ENCODE results near the gene PARD3. TPM values are rescaled to one million over a fixed set of nuclear protein-coding genes. Genes with fewer than 3 reads are reported as not detected.

Gene PARD3
- total and polyA plus RNA-seq, 5 donors = 10.5 to 40.3 (median 27.8) TPM

GRCh38 chr10:34292675-34293074 is 522.4 kb downstream of the PARD3 start:
- Histone ChIP-seq H3K4me3 (ENCODE audit: low read length) (no peak overlapping the region), H3K4me1 (ENCODE audit: control insufficient read depth, insufficient read depth, low read length) (no peaks in the 10 kb centered on the region), H3K9me3 (ENCODE audit: control insufficient read depth, low read length) (no peaks in the 10 kb centered on the region), H3K27ac (ENCODE audit: low read length) (no peak overlapping the region), H3K27me3 (ENCODE audit: control insufficient read depth, insufficient read depth) (no peaks in the 10 kb centered on the region)
- ATAC-seq = no peak
- intact Hi-C loops (cut with DNase I) = no loop called here
- no peak for DNase-seq
- 93% methylated on average over 2 of the region's 2 CpGs for WGBS

- ATAC-seq = no peak
- intact Hi-C loops (cut with DNase I) = no loop called here
- H3K9me3 ChIP-seq (ENCODE audit: control insufficient read depth, low read length) = no peaks in the 10 kb centered on the region
Measured at GRCh38 chr10:34292194-34292565, 522.9 kb downstream of the PARD3 start.

DNA sequence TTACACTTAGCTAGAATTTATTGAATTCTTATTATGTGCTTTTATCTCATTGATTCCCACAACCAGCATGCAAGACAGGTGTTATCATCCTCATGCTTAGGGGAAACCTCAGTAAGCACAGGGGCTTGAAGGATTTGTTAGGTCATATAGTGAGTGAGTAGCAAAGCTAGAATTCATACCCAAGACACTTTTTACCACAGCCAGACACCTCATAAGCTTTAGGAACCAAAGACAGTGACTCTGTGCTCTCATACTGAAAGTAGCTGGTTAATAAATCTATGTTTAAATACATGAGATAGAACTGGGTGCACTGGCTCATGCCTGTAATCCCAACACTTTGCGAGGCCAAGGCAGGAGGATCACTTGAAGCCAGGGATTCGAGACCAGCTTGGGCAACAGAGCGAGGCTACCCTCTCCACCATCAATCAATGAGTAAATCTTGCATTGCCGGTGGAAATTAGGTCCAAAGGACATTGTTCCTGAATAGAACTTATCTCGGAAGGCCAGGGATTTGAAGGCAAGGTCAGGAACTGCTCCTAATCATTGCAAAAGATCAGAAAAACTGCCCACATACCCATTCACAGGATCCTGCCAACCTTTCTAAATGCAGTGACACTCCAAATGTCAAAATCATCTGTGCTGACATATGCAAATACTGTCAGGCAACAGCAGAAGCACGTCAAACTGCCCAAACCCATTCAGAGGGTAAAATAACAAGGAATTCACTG is 523.5 kb downstream of the PARD3 start:
- DNase-seq (no peak), ATAC-seq (no peak)
- Histone ChIP-seq H3K27ac (ENCODE audit: low read length) (no peak overlapping the region), H3K9me3 (ENCODE audit: control insufficient read depth, low read length) (no peaks in the 10 kb centered on the region), H3K4me3 (ENCODE audit: low read length) (no peak overlapping the region), H3K27me3 (ENCODE audit: control insufficient read depth, insufficient read depth) (no peaks in the 10 kb centered on the region), H3K4me1 (ENCODE audit: control insufficient read depth, insufficient read depth, low read length) (no peaks in the 10 kb centered on the region)
- 74% methylated on average over 6 of the region's 6 CpGs for WGBS
- intact Hi-C loops (cut with DNase I) = no loop called here

More at GRCh38 chr10:34292194-34292565, 522.9 kb downstream of the PARD3 start:
- Histone ChIP-seq H3K27me3 (ENCODE audit: control insufficient read depth, insufficient read depth) (no peaks in the 10 kb centered on the region), H3K27ac (ENCODE audit: low read length) (no peak overlapping the region), H3K4me3 (ENCODE audit: low read length) (no peak overlapping the region), H3K4me1 (ENCODE audit: control insufficient read depth, insufficient read depth, low read length) (no peaks in the 10 kb centered on the region)
- WGBS = 55% methylated on average over 4 of the region's 4 CpGs
- DNase-seq = no peak

GRCh38 chr10:34290412-34291081 is 524.5 kb downstream of the PARD3 start:
- ATAC-seq (peak; percentile 24 to 61), DNase-seq (no peak)
- Histone ChIP-seq H3K27ac (ENCODE audit: low read length) (no peak overlapping the region), H3K27me3 (ENCODE audit: control insufficient read depth, insufficient read depth) (no peaks in the 10 kb centered on the region), H3K9me3 (ENCODE audit: control insufficient read depth, low read length) (no peaks in the 10 kb centered on the region), H3K4me1 (ENCODE audit: control insufficient read depth, insufficient read depth, low read length) (no peaks in the 10 kb centered on the region), H3K4me3 (ENCODE audit: low read length) (no peak overlapping the region)
- WGBS = 96% methylated on average over 2 of the region's 2 CpGs
- intact Hi-C loops (cut with DNase I) = no loop called here

GRCh38 chr10:34288634-34289033 is 526.5 kb downstream of the PARD3 start:
- DNase-seq (no peak), ATAC-seq (no peak)
- no peaks in the 10 kb centered on the region for H3K9me3 ChIP-seq (ENCODE audit: control insufficient read depth, low read length)
- H3K27ac ChIP-seq (ENCODE audit: low read length) = no peak overlapping the region
- H3K27me3 ChIP-seq (ENCODE audit: control insufficient read depth, insufficient read depth) = no peaks in the 10 kb centered on the region
- 86% methylated on average over 3 of the region's 3 CpGs for WGBS
- intact Hi-C loops (cut with DNase I) = no loop called here
- H3K4me1 ChIP-seq (ENCODE audit: control insufficient read depth, insufficient read depth, low read length) = no peaks in the 10 kb centered on the region
- no peak overlapping the region for H3K4me3 ChIP-seq (ENCODE audit: low read length)

- no peak for DNase-seq
Measured at GRCh38 chr10:34286136-34286739, 528.9 kb downstream of the PARD3 start.

DNA sequence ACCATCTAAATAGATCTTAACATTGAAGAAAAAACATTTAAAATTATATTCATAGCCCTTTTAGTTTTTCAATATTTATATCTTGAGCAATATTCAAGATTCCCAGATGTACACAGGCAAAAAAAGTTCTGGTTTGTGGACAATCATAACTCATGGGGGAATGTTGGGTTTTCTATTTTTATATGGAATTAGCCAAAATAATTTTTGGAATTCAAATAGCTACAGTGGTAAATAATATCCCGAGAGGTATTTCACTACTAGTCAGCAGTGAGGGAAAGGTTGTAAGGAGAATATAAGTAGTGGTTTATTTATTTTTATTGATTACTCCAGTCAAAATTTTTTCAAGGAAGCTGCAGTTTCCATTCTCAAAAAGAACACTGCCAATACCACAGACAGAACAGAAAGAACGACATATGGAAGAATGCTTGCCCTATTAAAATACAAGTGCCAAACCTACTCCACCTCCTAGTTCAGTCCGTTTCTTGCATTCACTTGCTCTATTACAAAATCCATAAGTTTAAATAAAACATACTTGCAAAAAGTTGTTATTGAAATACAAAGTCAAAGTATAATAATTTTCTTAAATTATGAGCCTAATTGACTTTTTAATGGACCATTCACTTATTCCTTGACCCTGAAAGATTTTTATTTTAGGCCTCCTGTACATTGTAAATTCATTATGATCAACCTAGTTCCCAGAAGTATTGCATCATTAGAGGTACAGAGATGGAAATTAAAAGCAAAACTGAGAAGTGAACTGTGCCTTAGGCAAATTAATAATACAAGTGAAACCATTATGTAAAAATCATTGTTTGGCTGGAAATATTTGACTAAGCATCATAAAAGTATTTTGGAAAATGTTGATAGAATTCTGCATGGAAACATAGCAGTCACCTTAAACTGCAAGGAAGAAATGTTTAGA is 533.2 kb downstream of the PARD3 start:
- Histone ChIP-seq H3K4me1 (ENCODE audit: control insufficient read depth, insufficient read depth, low read length) (peaks cover 2% of the 10 kb centered on the region), H3K27ac (ENCODE audit: low read length) (no peak overlapping the region), H3K4me3 (ENCODE audit: low read length) (no peak overlapping the region), H3K27me3 (ENCODE audit: control insufficient read depth, insufficient read depth) (no peaks in the 10 kb centered on the region), H3K9me3 (ENCODE audit: control insufficient read depth, low read length) (no peaks in the 10 kb centered on the region)
- ATAC-seq (no peak), DNase-seq (no peak)
- intact Hi-C loops (cut with DNase I) = no loop called here
- 90% methylated on average over 3 of the region's 3 CpGs for WGBS

More at GRCh38 chr10:34286136-34286739, 528.9 kb downstream of the PARD3 start:
- H3K9me3 ChIP-seq (ENCODE audit: control insufficient read depth, low read length) = no peaks in the 10 kb centered on the region
- peaks cover under 1% of the 10 kb centered on the region for H3K4me1 ChIP-seq (ENCODE audit: control insufficient read depth, insufficient read depth, low read length)
- no peak overlapping the region for H3K27ac ChIP-seq (ENCODE audit: low read length)
- 91% methylated on average over 3 of the region's 3 CpGs for WGBS
- no peaks in the 10 kb centered on the region for H3K27me3 ChIP-seq (ENCODE audit: control insufficient read depth, insufficient read depth)
- no peak overlapping the region for H3K4me3 ChIP-seq (ENCODE audit: low read length)
- intact Hi-C loops (cut with DNase I) = no loop called here
- ATAC-seq = no peak

DNA sequence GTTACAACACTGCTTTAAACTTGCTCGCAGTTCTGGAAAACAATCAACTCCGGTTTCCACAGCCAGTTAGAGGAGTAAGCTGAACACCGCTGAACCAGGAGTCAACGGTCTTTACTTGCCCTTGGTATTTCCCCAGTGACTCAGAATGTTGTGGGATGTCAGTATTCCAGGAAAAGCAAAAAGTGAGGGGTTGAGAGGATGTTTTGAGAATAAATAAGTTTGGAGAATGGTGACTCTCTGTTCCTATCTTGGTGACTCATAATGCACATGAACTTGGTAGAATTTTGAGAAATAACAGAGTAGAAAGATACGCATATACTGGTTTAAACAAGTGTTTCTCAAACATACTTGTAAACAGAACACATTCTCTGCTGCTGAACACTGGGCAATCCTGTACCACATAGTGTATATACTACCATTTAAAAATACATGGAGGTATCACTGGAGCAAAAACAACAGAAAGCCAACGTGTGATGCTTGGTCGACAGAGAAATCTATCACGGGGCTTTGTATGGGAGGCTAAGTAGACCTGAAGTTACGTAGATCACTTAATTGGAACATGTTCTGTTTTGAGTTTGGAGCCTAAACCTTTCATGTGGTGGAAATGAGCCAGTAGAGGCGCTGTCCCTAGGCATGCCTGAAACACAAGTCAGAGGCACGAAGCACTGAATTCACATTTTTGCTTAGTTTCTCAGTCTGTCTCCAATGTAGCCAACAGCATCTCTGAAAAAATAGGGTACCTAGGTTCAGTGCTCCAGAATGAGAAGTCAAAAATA is 534.3 kb downstream of the PARD3 start:
- H3K4me1 ChIP-seq (ENCODE audit: control insufficient read depth, insufficient read depth, low read length) = peaks cover 2% of the 10 kb centered on the region
- peak; percentile 71 to 96 for ATAC-seq
- H3K27ac ChIP-seq (ENCODE audit: low read length) = no peak overlapping the region
- 72% methylated on average over 11 of the region's 11 CpGs for WGBS
- DNase-seq = no peak
- H3K9me3 ChIP-seq (ENCODE audit: control insufficient read depth, low read length) = no peaks in the 10 kb centered on the region
- H3K27me3 ChIP-seq (ENCODE audit: control insufficient read depth, insufficient read depth) = no peaks in the 10 kb centered on the region
- H3K4me3 ChIP-seq (ENCODE audit: low read length) = no peak overlapping the region
- intact Hi-C loops (cut with DNase I) = no loop called here

- DNase-seq (no peak), ATAC-seq (no peak)
- intact Hi-C loops (cut with DNase I) = no loop called here
- no peaks in the 10 kb centered on the region for H3K4me1 ChIP-seq (ENCODE audit: control insufficient read depth, insufficient read depth, low read length)
- WGBS = 80% methylated on average over 2 of the region's 2 CpGs
- no peak overlapping the region for H3K4me3 ChIP-seq (ENCODE audit: low read length)
- H3K27me3 ChIP-seq (ENCODE audit: control insufficient read depth, insufficient read depth) = no peaks in the 10 kb centered on the region
- no peak overlapping the region for H3K27ac ChIP-seq (ENCODE audit: low read length)
- no peaks in the 10 kb centered on the region for H3K9me3 ChIP-seq (ENCODE audit: control insufficient read depth, low read length)
Measured at GRCh38 chr10:34275626-34276130, 539.4 kb downstream of the PARD3 start.

DNA sequence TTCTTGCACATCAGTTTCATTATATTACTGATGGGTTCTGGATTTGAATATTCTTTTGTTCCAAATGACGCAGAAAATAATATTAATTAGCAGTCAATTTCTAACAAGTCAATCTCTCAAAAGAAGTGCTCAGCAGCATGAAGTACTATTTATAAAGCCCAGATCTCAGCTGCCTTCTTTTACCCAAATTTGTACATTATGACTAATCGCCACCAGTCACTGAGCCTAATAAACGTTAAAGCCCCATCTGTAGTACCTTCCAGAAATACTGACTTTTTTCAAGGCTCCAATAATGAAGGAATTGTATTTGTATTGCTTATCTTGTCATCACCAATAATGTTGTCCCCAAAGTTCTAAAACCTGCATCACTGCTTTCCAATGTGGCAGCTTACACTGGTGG is 540.2 kb downstream of the PARD3 start:
- H3K9me3 ChIP-seq (ENCODE audit: control insufficient read depth, low read length) = no peaks in the 10 kb centered on the region
- DNase-seq (no peak), ATAC-seq (no peak)
- H3K27ac ChIP-seq (ENCODE audit: low read length) = no peak overlapping the region
- no peaks in the 10 kb centered on the region for H3K4me1 ChIP-seq (ENCODE audit: control insufficient read depth, insufficient read depth, low read length)
- no peak overlapping the region for H3K4me3 ChIP-seq (ENCODE audit: low read length)
- intact Hi-C loops (cut with DNase I) = no loop called here
- no peaks in the 10 kb centered on the region for H3K27me3 ChIP-seq (ENCODE audit: control insufficient read depth, insufficient read depth)
- WGBS = 91% methylated on average over 3 of the region's 3 CpGs
